Measurements from ENCODE around the gene ZFHX3. TPM values are rescaled to one million over a fixed set of nuclear protein-coding genes. Genes with fewer than 3 reads are reported as not detected.

Gene ZFHX3
- total and polyA plus RNA-seq, 2 donors (not counting 1 experiment from before 2014, with no cell fraction given): 4.7 to 7.3 TPM

GRCh38 chr16:72788269-72788809, 259.6 kb downstream of the ZFHX3 start:
- no peak overlapping the region for H2AFZ ChIP-seq (ENCODE audit: low read length)
- TF ChIP-seq EZH2 (IDR thresholded peaks at IDR 0.05; ENCODE audit: low read length, missing control alignments) (no peak), CTCF (conservative IDR thresholded peaks at IDR 0.05 in 1 of 2, IDR thresholded peaks at IDR 0.05 in 1 of 2; ENCODE audit: low read depth in 1 of 2, low read length in 2 of 2) (no peak)
- peaks cover 11% of the 10 kb centered on the region for H3K36me3 ChIP-seq (ENCODE audit: control insufficient read depth, insufficient read depth, low read length)

GRCh38 chr16:72787514-72788268, 260.2 kb downstream of the ZFHX3 start:
- no peak for TF ChIP-seq CTCF (conservative IDR thresholded peaks at IDR 0.05 in 1 of 2, IDR thresholded peaks at IDR 0.05 in 1 of 2; ENCODE audit: low read depth in 1 of 2, low read length in 2 of 2)
- TF ChIP-seq EZH2 (IDR thresholded peaks at IDR 0.05; ENCODE audit: low read length, missing control alignments): no peak
- Histone ChIP-seq H3K27me3 (ENCODE audit: control insufficient read depth, insufficient read depth, low read length) (no peaks in the 10 kb centered on the region), H2AFZ (ENCODE audit: low read length) (peak overlapping the region; percentile 43), H3K9ac (ENCODE audit: insufficient read depth, low read length) (peak overlapping the region; percentile 56), H3K4me3 (replicated peaks in 1 of 4; ENCODE audit: control extremely low read depth in 1 of 4, insufficient read depth in 1 of 4, low read depth in 3 of 4, low read length in 4 of 4) (peak overlapping the region; percentile 47 to 61 (median 52)), H3K36me3 (ENCODE audit: control insufficient read depth, insufficient read depth, low read length) (peaks cover 8% of the 10 kb centered on the region), H3K4me1 (ENCODE audit: control insufficient read depth, extremely low read depth, insufficient read depth, low read length) (peaks cover 16% of the 10 kb centered on the region), H3K79me2 (ENCODE audit: control insufficient read depth, insufficient read depth, low read length) (peaks cover 1% of the 10 kb centered on the region), H3K4me2 (ENCODE audit: extremely low read depth, insufficient read depth, low read length) (peak overlapping the region; percentile 86), H4K20me1 (ENCODE audit: control insufficient read depth, extremely low read depth, insufficient read depth, low read length) (no peaks in the 10 kb centered on the region), H3K9me3 (ENCODE audit: control insufficient read depth, insufficient read depth, low read depth, low read length) (no peaks in the 10 kb centered on the region), H3K27ac (ENCODE audit: insufficient read depth, low read length) (peak overlapping the region; percentile 93)
- peak; percentile 89 to 90 for DNase-seq (ENCODE audit: low read depth in 2 of 2)

More at GRCh38 chr16:72788269-72788809, 259.6 kb downstream of the ZFHX3 start:
- H3K9me3 ChIP-seq (ENCODE audit: control insufficient read depth, insufficient read depth, low read depth, low read length): no peaks in the 10 kb centered on the region
- peak overlapping the region; percentile 4 for H3K9ac ChIP-seq (ENCODE audit: insufficient read depth, low read length)
- peak overlapping the region; percentile 83 for H3K27ac ChIP-seq (ENCODE audit: insufficient read depth, low read length)
- H3K79me2 ChIP-seq (ENCODE audit: control insufficient read depth, insufficient read depth, low read length): peaks cover 1% of the 10 kb centered on the region
- no peaks in the 10 kb centered on the region for H4K20me1 ChIP-seq (ENCODE audit: control insufficient read depth, extremely low read depth, insufficient read depth, low read length)
- H3K4me2 ChIP-seq (ENCODE audit: extremely low read depth, insufficient read depth, low read length): peak overlapping the region; percentile 86
- H3K27me3 ChIP-seq (ENCODE audit: control insufficient read depth, insufficient read depth, low read length): no peaks in the 10 kb centered on the region
- H3K4me1 ChIP-seq (ENCODE audit: control insufficient read depth, extremely low read depth, insufficient read depth, low read length): peaks cover 16% of the 10 kb centered on the region
- no peak for DNase-seq (ENCODE audit: low read depth in 2 of 2)
- peak overlapping the region; percentile 47 to 61 (median 52) for H3K4me3 ChIP-seq (replicated peaks in 1 of 4; ENCODE audit: control extremely low read depth in 1 of 4, insufficient read depth in 1 of 4, low read depth in 3 of 4, low read length in 4 of 4)

GRCh38 chr16:72787130-72787513, 260.8 kb downstream of the ZFHX3 start:
- Histone ChIP-seq H4K20me1 (ENCODE audit: control insufficient read depth, extremely low read depth, insufficient read depth, low read length) (no peaks in the 10 kb centered on the region), H3K9ac (ENCODE audit: insufficient read depth, low read length) (peak overlapping the region; percentile 65), H3K79me2 (ENCODE audit: control insufficient read depth, insufficient read depth, low read length) (peaks cover 1% of the 10 kb centered on the region), H3K27me3 (ENCODE audit: control insufficient read depth, insufficient read depth, low read length) (no peaks in the 10 kb centered on the region), H3K27ac (ENCODE audit: insufficient read depth, low read length) (peak overlapping the region; percentile 93), H3K9me3 (ENCODE audit: control insufficient read depth, insufficient read depth, low read depth, low read length) (no peaks in the 10 kb centered on the region), H3K4me2 (ENCODE audit: extremely low read depth, insufficient read depth, low read length) (peak overlapping the region; percentile 96), H3K4me3 (replicated peaks in 1 of 4; ENCODE audit: control extremely low read depth in 1 of 4, insufficient read depth in 1 of 4, low read depth in 3 of 4, low read length in 4 of 4) (peak overlapping the region; percentile 32 to 59 (median 37)), H2AFZ (ENCODE audit: low read length) (no peak overlapping the region), H3K36me3 (ENCODE audit: control insufficient read depth, insufficient read depth, low read length) (peaks cover 8% of the 10 kb centered on the region), H3K4me1 (ENCODE audit: control insufficient read depth, extremely low read depth, insufficient read depth, low read length) (peaks cover 16% of the 10 kb centered on the region)
- TF ChIP-seq EZH2 (IDR thresholded peaks at IDR 0.05; ENCODE audit: low read length, missing control alignments) (no peak), CTCF (conservative IDR thresholded peaks at IDR 0.05 in 1 of 2, IDR thresholded peaks at IDR 0.05 in 1 of 2; ENCODE audit: low read depth in 1 of 2, low read length in 2 of 2) (no peak)
- DNase-seq (ENCODE audit: low read depth in 2 of 2): no peak

All from fibroblast of lung (primary cell).